HG03354 (cell line): Measurements from ENCODE around the gene PA2G4.
"Not testable (repeated sequence)": the region's sequence is repeated elsewhere in the genome, so short reads cannot be mapped to it uniquely, and the experiment has no call there.

Source experiments
- ATAC-seq: cut with Tn5 transposase; IDR thresholded peaks from one replicate; pipeline ENCODE4 v1.9.1; 2021; ENCODE audit warnings: mild to moderate bottlenecking; ENCODE audit not compliant: unreplicated experiment, poor library complexity, severe bottlenecking

Gene PA2G4

GRCh38 chr12:56098592-56098991 lies 5.8 kb upstream of the PA2G4 start:
- ATAC-seq, result no peak

- no peak for ATAC-seq
Measured at GRCh38 chr12:56099787-56100186, 4.6 kb upstream of the PA2G4 start.

GRCh38 chr12:56101045-56101444 lies 3.3 kb upstream of the PA2G4 start:
- ATAC-seq, result no peak

- ATAC-seq, result no peak
Measured at GRCh38 chr12:56102683-56103065, 1.7 kb upstream of the PA2G4 start.

GRCh38 chr12:56103066-56103711 lies 1.2 kb upstream of the PA2G4 start:
- ATAC-seq, result no peak

GRCh38 chr12:56103823-56104108 lies 593 bp upstream of the PA2G4 start:
- no peak for ATAC-seq

GRCh38 chr12:56104815-56105608 lies 653 bp downstream of the PA2G4 start:
- peak; percentile 23 for ATAC-seq

GRCh38 chr12:56105609-56105902 lies 1.2 kb downstream of the PA2G4 start:
- ATAC-seq, result no peak

GRCh38 chr12:56107242-56107641 lies 2.9 kb downstream of the PA2G4 start:
- ATAC-seq, result no peak

- ATAC-seq, result no peak
Measured at GRCh38 chr12:56110571-56110970, 6.2 kb downstream of the PA2G4 start.

- ATAC-seq, result no peak
Measured at GRCh38 chr12:56114084-56114483, 9.7 kb downstream of the PA2G4 start.

GRCh38 chr12:56115329-56115728 lies 11.0 kb downstream of the PA2G4 start:
- ATAC-seq, result no peak

GRCh38 chr12:56116267-56117081 lies 12.1 kb downstream of the PA2G4 start, which contains the start of gene RPL41:
Gene RPL41 (plus strand): TSS chr12:56116633.
- ATAC-seq, result peak; percentile 49

GRCh38 chr12:56117082-56117706 lies 12.8 kb downstream of the PA2G4 start:
- ATAC-seq, result not testable (repeated sequence)

- peak; percentile 85 for ATAC-seq
Measured at GRCh38 chr12:56117778-56118687, 13.7 kb downstream of the PA2G4 start, which contains the start of gene ZC3H10. Gene ZC3H10 (plus strand): TSS chr12:56118266. CDS start chr12:56120563, 2,297 bp downstream.

- peak; percentile 6 for ATAC-seq
Measured at GRCh38 chr12:56118688-56119357, 14.5 kb downstream of the PA2G4 start.

GRCh38 chr12:56119361-56119796 lies 15.0 kb downstream of the PA2G4 start:
- ATAC-seq, result no peak

GRCh38 chr12:56120158-56120846 lies 15.9 kb downstream of the PA2G4 start:
- no peak for ATAC-seq
